BLaER1 treated with 17β-estradiol and CSF1 and Interleukin-3, amounts not matched to agents 10 nM and 100 nM (cell line): ENCODE results near the gene KCNA10.
A peak's percentile ranks its signal among the peaks of the same experiment; 100 is the strongest.

Experiments
- H3K27ac ChIP-seq, 11 experiments: shearing (Covaris generic); formaldehyde crosslinking; 2 replicates each; pipeline ENCODE4 v1.8.1; 2022
- H3K27me3 ChIP-seq, 11 experiments: shearing (Covaris generic); formaldehyde crosslinking; 2 replicates each; pipeline ENCODE4 v1.8.1; 2022
- H3K36me3 ChIP-seq, 11 experiments: shearing (Covaris generic); formaldehyde crosslinking; 2 replicates each; pipeline ENCODE4 v1.8.1; 2022
- H3K4me1 ChIP-seq, 10 experiments: shearing (Covaris generic); formaldehyde crosslinking; 2 replicates each; pipeline ENCODE4 v1.8.1; 2022
- H3K4me2 ChIP-seq, 11 experiments: shearing (Covaris generic); formaldehyde crosslinking; 2 replicates each; pipeline ENCODE4 v1.8.1; 2022
- H3K4me3 ChIP-seq, 10 experiments: shearing (Covaris generic); formaldehyde crosslinking; 2 replicates each; pipeline ENCODE4 v1.8.1; 2022
- H3K9ac ChIP-seq, 11 experiments: shearing (Covaris generic); formaldehyde crosslinking; 2 replicates each; pipeline ENCODE4 v1.8.1; 2022
- H3K9me3 ChIP-seq, 11 experiments: shearing (Covaris generic); formaldehyde crosslinking; replicated peaks in 1 of 11; 2 replicates each; pipeline ENCODE4 v1.8.1; 2022
- H4K20me1 ChIP-seq, 11 experiments: shearing (Covaris generic); formaldehyde crosslinking; 2 replicates each; pipeline ENCODE4 v1.8.1; 2022
- Cebpa-rat ChIP-seq, 11 experiments: shearing (Covaris generic); IDR thresholded peaks; 2 replicates each; pipeline ENCODE4 v1.8.1; 2022

KCNA10 gene

GRCh38 chr1:110498270-110498669, 20.7 kb downstream of the KCNA10 start:
- TF ChIP-seq Cebpa-rat (IDR thresholded peaks at IDR 0.05) = no peak
- no peaks in the 10 kb centered on the region; a peak in 2 of 22 replicates for H4K20me1 ChIP-seq
- H3K9ac ChIP-seq = no peak overlapping the region
- no peak overlapping the region for H3K4me2 ChIP-seq
- H3K27ac ChIP-seq = no peak overlapping the region
- H3K4me1 ChIP-seq = peaks cover 0 to 23% (median 15%) of the 10 kb centered on the region in 10 experiments; a peak in 17 of 20 replicates
- no peaks in the 10 kb centered on the region for H3K27me3 ChIP-seq
- H3K9me3 ChIP-seq = no peaks in the 10 kb centered on the region
- no peak overlapping the region for H3K4me3 ChIP-seq
- no peaks in the 10 kb centered on the region for H3K36me3 ChIP-seq

- no peak overlapping the region for H3K9ac ChIP-seq
- TF ChIP-seq Cebpa-rat (IDR thresholded peaks at IDR 0.05) = no peak
- peaks cover 0 to 9% (median 1%) of the 10 kb centered on the region in 10 experiments; a peak in 4 of 20 replicates for H3K4me1 ChIP-seq
- no peak overlapping the region for H3K27ac ChIP-seq
- no peaks in the 10 kb centered on the region for H3K36me3 ChIP-seq
- H3K27me3 ChIP-seq = no peaks in the 10 kb centered on the region
- no peak overlapping the region for H3K4me2 ChIP-seq
- H4K20me1 ChIP-seq = no peaks in the 10 kb centered on the region; a peak in 2 of 22 replicates
- no peaks in the 10 kb centered on the region for H3K9me3 ChIP-seq
- H3K4me3 ChIP-seq = no peak overlapping the region
Measured at GRCh38 chr1:110495926-110496600, 22.9 kb downstream of the KCNA10 start.

GRCh38 chr1:110494522-110495406, 24.2 kb downstream of the KCNA10 start:
- Histone ChIP-seq H3K4me3 (no peak overlapping the region), H3K4me2 (peak overlapping the region in 5 of 11 experiments; percentile 3 to 16 (median 8); a peak in 4 of 22 replicates)

GRCh38 chr1:110494036-110494435, 24.9 kb downstream of the KCNA10 start:
- no peaks in the 10 kb centered on the region for H3K27me3 ChIP-seq
- TF ChIP-seq Cebpa-rat (IDR thresholded peaks at IDR 0.05) = no peak
- H3K27ac ChIP-seq = no peak overlapping the region

More at GRCh38 chr1:110494522-110495406, 24.2 kb downstream of the KCNA10 start:
- no peaks in the 10 kb centered on the region for H3K27me3 ChIP-seq
- no peak for TF ChIP-seq Cebpa-rat (IDR thresholded peaks at IDR 0.05)
- H3K9ac ChIP-seq = peak overlapping the region in 1 of 11 experiments; percentile 35; a peak in 1 of 22 replicates
- no peak overlapping the region for H3K27ac ChIP-seq
- no peaks in the 10 kb centered on the region; a peak in 2 of 22 replicates for H4K20me1 ChIP-seq
- H3K36me3 ChIP-seq = no peaks in the 10 kb centered on the region
- no peaks in the 10 kb centered on the region for H3K9me3 ChIP-seq
- H3K4me1 ChIP-seq = peaks cover 0 to 9% (median 1%) of the 10 kb centered on the region in 10 experiments; a peak in 4 of 20 replicates

DNA sequence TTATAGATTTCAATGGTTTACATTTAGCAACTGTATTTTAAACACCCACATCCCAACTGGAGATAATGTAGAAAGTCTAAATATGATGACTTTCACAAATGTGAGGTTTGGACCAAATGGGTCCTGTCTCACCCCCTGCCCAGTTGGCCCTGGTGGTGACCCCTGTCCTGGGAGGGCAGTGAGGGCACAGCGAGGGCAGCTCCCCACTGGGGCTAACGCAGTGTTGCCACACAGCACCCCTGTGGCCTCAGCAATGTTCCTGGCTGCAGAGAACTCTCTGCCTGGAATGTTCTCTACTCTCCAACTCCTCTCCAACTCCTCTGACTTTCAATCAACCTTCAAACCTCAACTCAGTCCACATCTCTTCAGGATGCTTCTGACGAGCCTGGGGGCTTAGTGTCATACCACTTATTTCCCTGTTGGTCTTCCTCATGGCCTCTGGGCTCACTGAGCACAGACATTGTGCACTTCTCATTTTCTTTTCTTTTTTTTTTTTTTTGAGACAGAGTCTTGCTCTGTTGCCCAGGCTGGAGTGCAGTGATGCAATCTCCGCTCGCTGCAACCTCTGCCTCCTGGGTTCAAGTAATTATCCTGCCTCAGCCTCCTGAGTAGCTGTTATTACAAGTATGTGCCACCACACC, 25.8 kb downstream of the KCNA10 start:
- Histone ChIP-seq H3K36me3 (no peaks in the 10 kb centered on the region), H3K27ac (no peak overlapping the region), H4K20me1 (no peaks in the 10 kb centered on the region; a peak in 1 of 22 replicates), H3K27me3 (no peaks in the 10 kb centered on the region), H3K4me1 (peaks cover 0 to 9% (median 1%) of the 10 kb centered on the region in 10 experiments; a peak in 4 of 20 replicates), H3K9ac (no peak overlapping the region), H3K9me3 (no peaks in the 10 kb centered on the region), H3K4me2 (no peak overlapping the region), H3K4me3 (no peak overlapping the region)
- no peak for TF ChIP-seq Cebpa-rat (IDR thresholded peaks at IDR 0.05)

More at GRCh38 chr1:110494036-110494435, 24.9 kb downstream of the KCNA10 start:
- Histone ChIP-seq H3K9ac (no peak overlapping the region), H4K20me1 (no peaks in the 10 kb centered on the region; a peak in 2 of 22 replicates), H3K4me1 (peaks cover 0 to 9% (median 1%) of the 10 kb centered on the region in 10 experiments; a peak in 4 of 20 replicates), H3K36me3 (no peaks in the 10 kb centered on the region), H3K9me3 (no peaks in the 10 kb centered on the region), H3K4me3 (no peak overlapping the region), H3K4me2 (no peak overlapping the region)

DNA sequence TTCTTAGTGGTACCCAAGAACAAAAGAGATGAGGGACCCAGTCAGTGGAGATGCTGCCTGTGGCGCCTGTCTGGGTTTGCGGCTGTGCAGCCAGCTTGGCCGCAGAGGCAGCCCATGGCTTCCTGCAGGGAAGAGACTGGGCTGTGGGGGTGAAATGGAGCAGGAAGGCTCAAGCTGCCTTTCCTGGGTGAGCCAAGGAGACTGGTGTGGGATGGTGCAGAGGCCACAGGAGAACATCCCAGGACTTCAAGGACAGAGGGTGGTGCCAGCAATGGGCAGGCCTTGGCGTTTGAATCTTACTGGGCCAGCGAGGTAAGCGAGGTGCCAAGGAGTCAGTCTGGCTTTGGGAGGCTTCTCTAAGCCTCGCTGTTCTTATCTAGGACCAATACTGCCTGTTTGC, 26.4 kb downstream of the KCNA10 start:
- Histone ChIP-seq H3K4me2 (no peak overlapping the region), H3K4me1 (peaks cover 0 to 9% (median 1%) of the 10 kb centered on the region in 10 experiments; a peak in 4 of 20 replicates), H3K4me3 (no peak overlapping the region), H3K9me3 (no peaks in the 10 kb centered on the region), H4K20me1 (no peaks in the 10 kb centered on the region; a peak in 1 of 22 replicates), H3K36me3 (no peaks in the 10 kb centered on the region), H3K9ac (no peak overlapping the region), H3K27ac (no peak overlapping the region), H3K27me3 (no peaks in the 10 kb centered on the region)
- no peak for TF ChIP-seq Cebpa-rat (IDR thresholded peaks at IDR 0.05)

DNA sequence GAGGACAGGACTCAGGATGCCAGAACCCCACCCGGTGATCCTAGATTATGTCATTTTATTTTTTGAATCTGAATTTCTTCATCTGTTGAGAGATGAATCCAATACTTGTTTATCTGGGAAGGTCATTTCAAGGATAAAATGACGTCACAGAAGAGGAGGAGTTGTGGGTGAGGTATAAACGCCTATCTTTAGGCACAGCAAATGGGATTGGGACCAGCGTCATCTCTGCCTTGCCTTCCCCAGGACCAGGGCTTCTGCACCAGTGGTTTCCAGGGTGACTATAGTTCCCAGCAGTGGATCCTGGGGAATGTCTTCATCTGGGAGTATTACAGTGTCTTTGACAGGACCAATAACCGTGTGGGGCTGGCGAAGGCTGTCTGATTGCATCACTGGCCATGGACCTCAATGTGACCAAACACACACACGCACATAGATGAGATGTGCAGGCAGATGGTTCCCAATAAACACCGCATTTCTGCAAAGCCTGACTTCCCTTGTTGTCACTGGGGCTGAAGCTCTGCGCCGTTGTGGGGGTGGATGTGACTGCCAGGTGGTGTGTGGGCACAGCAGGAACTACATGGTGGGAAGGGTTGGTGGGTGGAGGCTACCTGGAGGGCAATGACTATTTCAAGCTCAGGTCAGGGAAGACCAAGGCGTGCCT, 28.1 kb downstream of the KCNA10 start:
- Histone ChIP-seq H3K9ac (no peak overlapping the region), H4K20me1 (peaks cover 0 to 2% (median 0%) of the 10 kb centered on the region in 11 experiments; a peak in 1 of 22 replicates), H3K9me3 (no peaks in the 10 kb centered on the region), H3K4me1 (peaks cover 0 to 9% (median 1%) of the 10 kb centered on the region in 10 experiments; a peak in 4 of 20 replicates), H3K27ac (no peak overlapping the region), H3K4me3 (no peak overlapping the region), H3K27me3 (no peaks in the 10 kb centered on the region), H3K36me3 (no peaks in the 10 kb centered on the region), H3K4me2 (no peak overlapping the region)
- TF ChIP-seq Cebpa-rat (IDR thresholded peaks at IDR 0.05) = no peak

GRCh38 chr1:110489973-110490542, 28.9 kb downstream of the KCNA10 start:
- no peak for TF ChIP-seq Cebpa-rat (IDR thresholded peaks at IDR 0.05)
- Histone ChIP-seq H3K27me3 (no peaks in the 10 kb centered on the region), H3K27ac (no peak overlapping the region), H3K9me3 (no peaks in the 10 kb centered on the region), H3K36me3 (no peaks in the 10 kb centered on the region), H3K4me3 (no peak overlapping the region), H3K9ac (no peak overlapping the region), H3K4me1 (peaks cover 0 to 7% (median under 1%) of the 10 kb centered on the region in 10 experiments; a peak in 4 of 20 replicates), H3K4me2 (no peak overlapping the region), H4K20me1 (peaks cover 0 to 2% (median 0%) of the 10 kb centered on the region in 11 experiments; a peak in 2 of 22 replicates)
